Measurements from ENCODE around the gene UBE2E1.
"Not testable (repeated sequence)": the region's sequence is repeated elsewhere in the genome, so short reads cannot be mapped to it uniquely, and the experiment has no call there.

UBE2E1 gene

DNA sequence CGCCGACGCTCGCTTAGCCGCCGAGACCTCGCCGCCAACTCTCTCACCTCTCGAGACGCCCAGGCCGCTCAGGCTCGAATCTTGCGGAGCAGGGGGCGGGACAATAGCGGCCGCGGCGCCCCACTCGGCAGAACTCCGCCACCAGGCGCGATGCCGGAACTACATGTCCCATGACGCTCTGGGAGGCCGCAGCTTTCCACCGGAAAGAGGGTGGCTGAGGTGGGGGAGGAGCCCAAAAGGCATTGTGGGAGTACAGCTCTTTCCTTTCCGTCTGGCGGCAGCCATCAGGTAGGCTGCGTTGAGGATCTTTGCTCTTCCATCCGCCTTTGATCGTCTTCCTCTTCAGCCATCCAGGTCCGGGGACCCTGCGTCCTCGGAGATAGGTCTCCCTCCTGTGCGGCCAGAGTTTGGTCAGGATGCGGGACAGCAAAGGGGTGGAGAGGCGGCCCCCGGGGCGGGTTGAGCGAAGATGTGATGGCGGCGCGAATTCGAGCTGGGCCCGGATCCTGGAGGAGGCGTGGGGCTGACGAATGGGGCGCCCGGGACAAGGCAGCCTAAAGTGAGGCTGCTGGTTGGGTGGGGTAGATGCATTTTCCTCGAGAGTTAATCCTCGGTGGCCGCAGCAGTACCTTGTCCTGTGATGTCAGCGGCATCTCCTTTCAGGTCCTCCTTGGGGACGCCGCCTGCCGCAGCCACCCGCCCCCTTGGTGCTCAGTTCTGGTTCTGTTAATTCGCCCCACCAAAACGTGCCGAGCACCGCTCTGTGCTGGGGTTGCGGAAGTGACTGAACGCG is 111.3 kb downstream of the UBE2E1 start, which contains the start of the genes NKIRAS1 and RPL15:
Gene NKIRAS1, minus strand, starts transcription at position 105 of the 793 bp plus-strand sequence. CDS start 6,086 bp downstream, outside the sequence.
Gene RPL15, plus strand, starts transcription at position 247 of the 793 bp plus-strand sequence. CDS start 728 bp downstream, outside the sequence.
- DNase-seq (ENCODE audit: low spot score): peak; percentile 97

DNA sequence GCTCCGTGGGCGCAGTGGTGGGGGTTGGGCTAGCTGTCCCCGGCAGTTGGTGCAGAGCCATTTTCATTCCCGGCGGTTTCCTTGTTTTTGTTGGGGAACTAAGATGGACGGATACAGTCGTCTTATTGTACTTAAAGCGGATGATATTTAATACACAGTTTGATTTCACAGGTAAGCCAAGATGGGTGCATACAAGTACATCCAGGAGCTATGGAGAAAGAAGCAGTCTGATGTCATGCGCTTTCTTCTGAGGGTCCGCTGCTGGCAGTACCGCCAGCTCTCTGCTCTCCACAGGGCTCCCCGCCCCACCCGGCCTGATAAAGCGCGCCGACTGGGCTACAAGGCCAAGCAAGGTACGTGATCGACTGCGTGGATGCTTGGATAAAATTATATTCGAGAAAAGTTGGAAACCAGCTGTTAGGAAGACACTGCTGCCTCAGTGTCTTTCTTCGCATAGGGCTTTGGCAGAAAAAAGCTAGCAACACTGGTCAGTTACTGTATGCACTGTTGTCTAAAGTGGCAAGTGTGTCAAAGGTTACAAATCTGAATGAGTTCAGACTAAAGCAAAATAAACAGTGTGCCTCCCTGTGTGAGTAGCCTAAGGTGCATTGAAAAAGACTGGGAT is 112.0 kb downstream of the UBE2E1 start:
- peak; percentile 43 for DNase-seq (ENCODE audit: low spot score)

DNA sequence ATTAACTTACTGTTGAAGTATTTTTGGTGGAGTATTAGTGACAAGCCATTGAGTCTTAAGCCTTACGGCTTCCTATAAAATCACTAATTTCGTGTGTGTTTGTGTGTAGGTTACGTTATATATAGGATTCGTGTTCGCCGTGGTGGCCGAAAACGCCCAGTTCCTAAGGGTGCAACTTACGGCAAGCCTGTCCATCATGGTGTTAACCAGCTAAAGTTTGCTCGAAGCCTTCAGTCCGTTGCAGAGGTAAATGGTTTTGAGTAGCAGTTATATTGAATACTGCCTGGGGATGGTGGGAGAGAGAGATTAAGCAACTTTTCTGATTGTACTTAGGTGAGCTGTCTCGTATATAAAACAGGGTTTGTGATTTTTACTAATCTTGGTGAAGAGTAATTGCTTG is 112.6 kb downstream of the UBE2E1 start:
- DNase-seq (ENCODE audit: low spot score): not testable (repeated sequence)

DNA sequence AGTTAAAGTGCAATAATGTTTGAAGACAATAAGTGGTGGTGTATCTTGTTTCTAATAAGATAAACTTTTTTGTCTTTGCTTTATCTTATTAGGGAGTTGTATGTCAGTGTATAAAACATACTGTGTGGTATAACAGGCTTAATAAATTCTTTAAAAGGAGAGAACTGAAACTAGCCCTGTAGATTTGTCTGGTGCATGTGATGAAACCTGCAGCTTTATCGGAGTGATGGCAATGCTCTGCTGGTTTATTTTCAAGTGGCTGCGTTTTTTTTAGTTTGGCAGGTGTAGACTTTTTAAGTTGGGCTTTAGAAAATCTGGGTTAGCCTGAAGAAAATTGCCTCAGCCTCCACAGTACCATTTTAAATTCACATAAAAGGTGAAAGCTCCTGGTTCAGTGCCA is 113.9 kb downstream of the UBE2E1 start:
- no peak for DNase-seq (ENCODE audit: low spot score)

DNA sequence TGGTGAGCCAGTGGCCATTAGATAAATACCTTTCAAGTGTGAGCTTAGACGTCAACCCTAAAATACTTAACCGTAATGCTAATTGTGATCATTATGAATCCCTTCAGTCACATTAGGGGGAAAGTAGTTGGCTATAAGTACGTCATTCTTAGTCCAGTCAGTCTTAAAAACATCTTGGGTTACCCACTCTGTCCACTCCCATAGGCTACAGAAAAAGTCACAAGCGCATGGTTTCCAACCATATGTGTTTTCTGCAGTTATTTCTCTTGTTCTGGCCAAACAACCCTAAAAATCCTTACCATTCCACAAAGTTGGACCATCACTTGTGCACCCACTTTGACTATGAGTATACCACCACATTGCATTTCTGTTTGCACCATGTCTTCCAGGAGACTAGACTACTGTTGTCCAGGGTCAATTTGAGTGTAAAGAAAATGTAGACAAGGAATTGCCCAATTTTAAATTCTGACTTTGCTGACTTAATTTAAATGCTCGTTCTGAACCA is 114.4 kb downstream of the UBE2E1 start:
- DNase-seq (ENCODE audit: low spot score): no peak

DNA sequence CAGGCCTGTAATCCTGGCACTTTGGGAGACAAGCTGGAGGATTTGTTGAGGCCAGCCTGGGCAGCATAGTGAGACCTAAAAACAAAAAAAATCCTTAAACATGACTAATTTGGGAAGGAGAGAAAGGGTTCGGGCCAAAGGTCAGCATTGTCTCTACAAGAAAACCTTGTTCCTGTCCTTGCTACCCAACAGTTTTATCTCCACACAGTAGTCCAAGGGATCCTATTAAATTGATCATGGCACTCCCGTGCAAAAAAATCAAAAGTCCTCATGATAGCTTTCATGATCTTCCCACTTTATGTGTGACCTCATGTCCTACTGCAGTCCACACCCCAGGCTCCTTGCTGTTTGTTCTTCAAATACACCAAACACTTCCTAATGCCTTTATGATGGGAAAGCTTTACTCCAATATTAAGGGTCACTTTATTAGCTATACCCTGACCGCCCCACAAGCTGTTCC is 115.3 kb downstream of the UBE2E1 start:
- DNase-seq (ENCODE audit: low spot score): no peak

DNA sequence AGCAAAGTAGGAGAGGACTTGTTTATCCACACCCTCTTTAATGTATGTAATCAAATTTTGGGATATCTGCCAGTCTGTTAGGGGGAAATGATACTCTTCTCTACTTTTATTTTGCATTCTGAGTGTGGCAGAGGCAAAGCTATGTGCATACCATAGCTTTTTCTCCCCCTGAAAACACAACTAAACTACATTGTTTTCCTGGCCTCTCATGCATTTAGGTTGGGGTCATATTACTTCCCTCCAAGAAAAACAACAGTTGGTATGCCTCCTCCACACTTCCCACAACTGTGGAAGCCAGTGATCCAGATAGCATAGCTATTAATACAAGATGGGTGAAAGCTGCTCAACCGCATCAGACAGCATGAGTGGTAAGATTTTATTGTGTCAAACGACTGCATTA is 118.0 kb downstream of the UBE2E1 start:
- no peak for DNase-seq (ENCODE audit: low spot score)

DNA sequence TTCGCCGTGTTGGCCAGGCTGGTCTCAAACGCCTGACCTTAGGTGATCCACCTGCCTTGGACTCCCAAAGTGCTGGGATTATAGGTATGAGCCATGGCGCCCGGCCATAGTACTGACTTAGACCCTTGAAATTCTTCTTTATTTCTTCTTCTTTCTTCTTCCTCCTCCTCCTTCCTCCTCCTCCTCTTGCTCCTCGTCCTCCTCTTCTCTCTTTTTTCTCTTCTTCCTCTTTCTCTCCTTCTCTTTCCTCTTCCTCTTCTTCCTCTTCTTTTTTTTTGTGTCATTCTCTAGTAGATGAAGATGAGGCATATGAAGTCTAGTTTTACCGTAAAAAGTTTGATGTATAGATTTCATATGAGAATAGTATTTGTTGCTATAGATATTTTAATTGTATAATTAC is 120.5 kb downstream of the UBE2E1 start:
- no peak for DNase-seq (ENCODE audit: low spot score)

DNA sequence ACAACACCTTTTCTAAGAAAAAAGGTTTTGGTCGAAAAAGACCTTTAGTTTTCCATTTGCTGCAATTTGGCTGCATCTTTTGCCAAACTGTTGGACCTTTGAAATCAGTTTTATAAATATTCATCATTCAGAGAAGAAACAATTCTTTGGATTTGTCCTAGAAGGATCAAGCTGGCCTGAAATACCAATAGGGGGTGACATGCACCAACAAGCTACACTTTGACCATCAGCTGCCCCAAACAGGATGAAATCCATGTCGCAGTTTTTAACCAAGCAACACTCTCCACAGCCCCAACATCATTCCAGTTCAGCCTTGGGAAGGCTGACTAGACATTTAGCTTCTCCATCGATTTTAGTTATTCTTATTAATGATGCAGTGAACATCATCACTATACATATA is 121.0 kb downstream of the UBE2E1 start:
- peak; percentile 82 for DNase-seq (ENCODE audit: low spot score)

DNA sequence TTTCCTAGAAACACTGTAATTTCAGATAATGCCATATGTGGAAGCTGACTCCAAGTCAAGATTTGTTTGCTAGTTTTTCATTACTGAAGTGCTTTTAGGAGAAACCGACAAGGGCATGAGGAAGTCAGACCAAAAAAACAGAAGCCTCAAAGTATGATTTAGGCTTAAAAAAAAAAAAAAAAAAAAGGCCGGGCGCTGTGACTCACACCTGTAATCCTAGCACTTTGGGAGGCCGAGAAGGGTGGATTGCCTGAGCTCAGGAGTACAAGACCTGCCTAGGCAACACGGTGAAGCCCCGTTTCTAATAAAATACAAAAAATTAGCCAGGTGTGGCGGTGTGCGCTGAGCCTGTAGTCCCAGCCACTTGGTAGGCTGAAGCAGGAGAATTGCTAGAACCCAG is 122.8 kb downstream of the UBE2E1 start:
- no peak for DNase-seq (ENCODE audit: low spot score)

DNA sequence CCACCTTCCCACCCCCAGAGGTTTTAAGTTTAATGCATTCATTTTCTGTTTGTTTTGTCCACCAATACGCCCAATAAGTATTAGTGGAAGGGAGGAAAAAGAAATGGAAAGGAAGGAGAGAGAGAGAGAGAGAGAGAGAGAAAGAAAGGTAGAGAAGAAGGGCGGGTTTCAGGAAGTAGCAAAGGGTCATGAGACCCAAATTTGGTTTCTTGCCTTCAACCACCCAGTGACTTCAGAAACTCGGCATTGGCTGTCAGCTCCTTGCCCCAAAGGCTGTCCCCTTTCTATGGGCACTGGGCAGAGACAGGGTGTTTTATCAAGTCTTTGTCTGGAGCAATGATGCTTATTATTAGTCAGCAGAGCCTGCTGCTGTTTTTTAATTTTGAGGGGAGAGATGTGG is 125.8 kb downstream of the UBE2E1 start:
- DNase-seq (ENCODE audit: low spot score): no peak

DNA sequence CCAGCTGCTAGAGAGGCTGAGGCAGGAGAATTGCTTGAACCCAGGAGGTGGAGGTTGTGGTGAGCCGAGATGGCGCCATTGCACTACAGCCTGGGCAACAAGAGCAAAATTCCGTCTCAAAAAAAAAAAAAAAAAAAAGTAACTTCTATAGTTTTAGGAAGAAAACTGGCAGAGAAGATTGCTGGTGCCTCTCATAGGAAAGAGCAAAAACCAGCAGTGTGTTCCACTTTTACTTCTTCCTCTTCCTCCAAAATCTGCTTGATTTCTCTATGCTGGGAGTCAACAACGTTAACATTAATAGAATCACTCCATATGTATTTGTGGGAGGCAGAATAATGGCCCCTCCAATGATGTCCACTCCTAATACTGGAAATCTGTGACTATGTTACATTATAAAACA is 126.8 kb downstream of the UBE2E1 start:
- DNase-seq (ENCODE audit: low spot score): no peak

DNA sequence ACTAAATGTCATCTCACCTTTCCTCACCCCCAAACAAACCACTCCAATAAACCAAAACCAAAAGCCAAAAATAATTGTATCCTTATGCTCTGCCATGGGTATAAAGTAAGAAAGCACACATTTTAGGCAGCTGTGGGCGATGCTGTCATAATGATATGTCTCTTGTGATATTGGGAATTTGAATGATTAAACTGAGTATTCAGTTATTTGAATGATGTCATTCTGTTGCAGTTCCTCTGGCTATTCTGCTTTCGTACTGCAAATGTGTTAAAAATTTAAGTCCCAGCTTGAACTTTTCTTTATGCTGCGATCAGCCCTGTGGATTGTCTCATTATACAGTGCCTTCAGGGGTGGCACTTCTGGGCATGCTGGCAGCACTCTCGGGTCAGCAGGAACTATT is 128.5 kb downstream of the UBE2E1 start:
- DNase-seq (ENCODE audit: low spot score): no peak

DNA sequence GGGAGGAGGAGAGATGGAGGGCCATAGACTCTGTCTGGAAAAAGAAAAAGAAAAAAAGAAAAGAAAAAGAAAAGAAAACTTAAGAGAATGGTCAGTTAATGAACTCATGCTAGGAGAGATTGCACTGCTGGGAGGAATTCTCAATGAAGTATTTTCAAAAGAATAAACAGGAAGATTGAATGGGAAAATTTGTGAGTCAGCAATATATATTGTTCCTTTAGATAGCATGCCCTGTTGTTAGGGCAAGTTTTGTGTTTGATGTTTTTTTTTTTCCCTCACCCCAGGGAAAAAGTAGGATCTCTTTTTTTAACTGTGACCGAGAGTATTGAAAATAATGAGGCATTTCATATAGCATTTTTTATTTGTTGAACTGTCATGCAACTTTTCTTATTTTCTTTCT is 131.5 kb downstream of the UBE2E1 start:
- DNase-seq (ENCODE audit: low spot score): no peak

DNA sequence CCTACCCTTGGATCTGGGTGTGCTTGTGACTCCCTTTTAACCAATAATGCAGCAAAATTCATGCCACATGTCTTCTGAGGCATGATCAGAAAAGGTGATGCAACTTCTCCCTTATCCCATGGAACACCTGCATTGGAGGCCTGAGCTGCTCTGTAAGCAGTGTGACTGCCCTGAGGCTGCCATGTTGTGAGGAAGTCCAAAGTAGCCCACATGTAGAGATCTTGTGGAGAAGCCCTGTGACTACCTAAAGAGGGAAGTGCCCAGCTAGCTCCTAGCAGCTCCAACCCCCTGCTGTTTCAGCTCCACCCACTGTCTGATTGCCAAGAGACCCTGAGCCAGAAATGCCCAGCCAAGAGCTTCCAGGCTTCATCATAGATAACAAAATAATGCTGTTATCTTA is 132.9 kb downstream of the UBE2E1 start:
- no peak for DNase-seq (ENCODE audit: low spot score)

DNA sequence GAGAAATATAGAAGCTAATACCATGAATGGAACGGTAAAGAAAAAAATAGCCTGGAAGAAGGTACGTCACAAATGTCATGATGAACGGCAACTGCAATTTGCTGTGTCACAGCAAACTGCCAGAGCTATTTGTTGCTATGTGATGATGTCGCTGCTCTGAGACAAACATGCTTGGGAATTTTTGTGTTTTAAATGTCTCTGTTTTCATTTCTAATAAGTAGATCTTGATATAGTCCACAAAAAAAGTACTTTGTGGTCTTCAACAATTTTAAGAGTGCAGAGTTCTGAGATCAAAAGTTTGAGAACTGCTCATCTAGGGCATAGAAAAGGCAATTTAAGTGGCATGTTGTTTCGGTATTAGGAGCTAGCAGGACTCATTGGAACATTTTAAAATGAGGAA is 135.0 kb downstream of the UBE2E1 start:
- no peak for DNase-seq (ENCODE audit: low spot score)
